T-helper 1 cell treated with Interleukin-12 subunit alpha and Interleukin-12 subunit beta and Interleukin-4 antibody, amounts not matched to agents 30 μg/mL and 1 μg/mL, for 36 hours (primary cell): Measurements from ENCODE around the gene CUX1.
"Not testable (repeated sequence)": the region's sequence is repeated elsewhere in the genome, so short reads cannot be mapped to it uniquely, and the experiment has no call there.

Experiments used
- H3K27ac Mint-ChIP-seq: one replicate; pipeline ENCODE4 v1.8.0; 2021; ENCODE audit warnings: mild to moderate bottlenecking, mixed read lengths
- H3K27me3 Mint-ChIP-seq: one replicate; pipeline ENCODE4 v1.8.0; 2021; ENCODE audit warnings: low read depth, mixed read lengths
- H3K36me3 Mint-ChIP-seq: one replicate; pipeline ENCODE4 v1.8.0; 2021; ENCODE audit warnings: low read depth, mixed read lengths
- H3K4me1 Mint-ChIP-seq: one replicate; pipeline ENCODE4 v1.8.0; 2021; ENCODE audit warnings: low read depth, mixed read lengths
- H3K4me3 Mint-ChIP-seq: one replicate; pipeline ENCODE4 v1.8.0; 2021; ENCODE audit warnings: mild to moderate bottlenecking, moderate library complexity, mixed read lengths
- H3K9me3 Mint-ChIP-seq: one replicate; pipeline ENCODE4 v1.8.0; 2021; ENCODE audit warnings: mixed read lengths

CUX1 gene

GRCh38 chr7:102328863-102329262 is 511.4 kb downstream of the CUX1 start:
- Mint-ChIP-seq H3K27me3 (peaks cover 23% of the 10 kb centered on the region), H3K4me3 (peak overlapping the region; percentile 48), H3K27ac (peak overlapping the region; percentile 77)
- not testable (repeated sequence) for H3K9me3 Mint-ChIP-seq, H3K36me3 Mint-ChIP-seq, H3K4me1 Mint-ChIP-seq

- not testable (repeated sequence) for H3K4me3 Mint-ChIP-seq, H3K36me3 Mint-ChIP-seq, H3K9me3 Mint-ChIP-seq, H3K4me1 Mint-ChIP-seq
- peak overlapping the region; percentile 41 for H3K27ac Mint-ChIP-seq
- H3K27me3 Mint-ChIP-seq, result peaks cover 23% of the 10 kb centered on the region
Measured at GRCh38 chr7:102329366-102329765, 511.9 kb downstream of the CUX1 start.

GRCh38 chr7:102330666-102331460 is 513.4 kb downstream of the CUX1 start:
- not testable (repeated sequence) for H3K27ac Mint-ChIP-seq, H3K9me3 Mint-ChIP-seq, H3K36me3 Mint-ChIP-seq, H3K4me1 Mint-ChIP-seq, H3K4me3 Mint-ChIP-seq
- peaks cover 23% of the 10 kb centered on the region for H3K27me3 Mint-ChIP-seq
